Neuronal stem cell (in vitro differentiated cells): ENCODE data around the gene EPB41.

Experiments
- DNase-seq: peaks from one replicate; pipeline ENCODE4 v3.0.0-alpha.2; 2013; ENCODE audit warnings: low spot score
- H2AFZ ChIP-seq: one replicate; pipeline ENCODE4 v1.6.1; 2013; ENCODE audit warnings: mild to moderate bottlenecking, low read length, inconsistent platforms
- H2AK5ac ChIP-seq: 2 replicates; pipeline ENCODE4 v1.6.1; 2013; ENCODE audit warnings: low read depth, mild to moderate bottlenecking, inconsistent platforms, low read length, moderate library complexity, mixed read lengths
- H2BK120ac ChIP-seq: 2 replicates; pipeline ENCODE4 v1.6.1; 2013; ENCODE audit warnings: low read depth, mild to moderate bottlenecking, inconsistent platforms, low read length, moderate library complexity, mixed read lengths
- H2BK12ac ChIP-seq: one replicate; pipeline ENCODE4 v1.6.1; 2013; ENCODE audit warnings: low read length, inconsistent platforms
- H2BK15ac ChIP-seq: 2 replicates; pipeline ENCODE4 v1.6.1; 2013; ENCODE audit warnings: mild to moderate bottlenecking, low read length, inconsistent platforms, mixed read lengths
- H2BK5ac ChIP-seq: one replicate; pipeline ENCODE4 v1.6.1; 2013; ENCODE audit warnings: inconsistent platforms, mild to moderate bottlenecking, low read length, moderate library complexity
- H3K14ac ChIP-seq: one replicate; pipeline ENCODE4 v1.6.1; 2013; ENCODE audit warnings: low read length, inconsistent platforms
- H3K18ac ChIP-seq: 2 replicates; pipeline ENCODE4 v1.6.1; 2013; ENCODE audit warnings: low read length, inconsistent platforms
- H3K23ac ChIP-seq: 2 replicates; pipeline ENCODE4 v1.6.1; 2013; ENCODE audit warnings: low read depth, mild to moderate bottlenecking, mixed read lengths, low read length, inconsistent platforms; ENCODE audit not compliant: poor library complexity
- H3K27ac ChIP-seq: replicated peaks from 3 replicates; pipeline ENCODE4 v1.5.1; 2013; ENCODE audit warnings: low read length, inconsistent platforms
- H3K27me3 ChIP-seq, 3 experiments: 2 replicates each; pipeline ENCODE4 v1.6.1; 2013; ENCODE audit warnings: low read length in 3 of 3, mild to moderate bottlenecking in 2 of 3, inconsistent platforms in 1 of 3, low read depth in 1 of 3, mixed read lengths in 1 of 3, moderate library complexity in 1 of 3; ENCODE audit not compliant: control insufficient read depth in 3 of 3, insufficient read depth in 3 of 3
- H3K36me3 ChIP-seq, 2 donors: replicated peaks in 1 of 2; 2 replicates each; pipeline ENCODE4 v1.6.1; 2013; ENCODE audit warnings: low read length in 2 of 2; ENCODE audit not compliant: control insufficient read depth in 2 of 2, insufficient read depth in 2 of 2
- H3K4ac ChIP-seq: 2 replicates; pipeline ENCODE4 v1.6.1; 2013; ENCODE audit warnings: inconsistent platforms, mild to moderate bottlenecking, low read length, moderate library complexity
- H3K4me1 ChIP-seq, 2 donors: 1 replicate in 1 of 2; 2 replicates in 1 of 2; pipeline ENCODE4 v1.6.1; 2013; ENCODE audit warnings: low read length in 2 of 2, low read depth in 1 of 2; ENCODE audit not compliant: control insufficient read depth in 2 of 2, insufficient read depth in 1 of 2
- H3K4me2 ChIP-seq: one replicate; pipeline ENCODE4 v1.6.1; 2013; ENCODE audit warnings: mild to moderate bottlenecking, low read length, inconsistent platforms; ENCODE audit not compliant: insufficient read depth, poor library complexity, severe bottlenecking
- H3K4me3 ChIP-seq, 2 donors: 2 replicates each; pipeline ENCODE4 v1.5.1; 2013; ENCODE audit warnings: low read length in 2 of 2, mild to moderate bottlenecking in 2 of 2, inconsistent platforms in 1 of 2, moderate library complexity in 1 of 2
- H3K79me1 ChIP-seq: one replicate; pipeline ENCODE4 v1.6.1; 2013; ENCODE audit warnings: low read depth, mild to moderate bottlenecking, inconsistent platforms, low read length, moderate library complexity
- H3K9ac ChIP-seq: one replicate; pipeline ENCODE4 v1.6.1; 2013; ENCODE audit warnings: mild to moderate bottlenecking, low read depth, low read length, inconsistent platforms; ENCODE audit not compliant: poor library complexity
- H3K9me3 ChIP-seq, 2 donors: replicated peaks in 1 of 2; 2 replicates each; pipeline versions ENCODE3 to v1.6.1; 2013; ENCODE audit warnings: low read length in 2 of 2, mild to moderate bottlenecking in 2 of 2, inconsistent platforms in 1 of 2, low read depth in 1 of 2, mixed read lengths in 1 of 2, moderate library complexity in 1 of 2; ENCODE audit not compliant: control insufficient read depth in 2 of 2, insufficient read depth in 1 of 2
- H4K8ac ChIP-seq: one replicate; pipeline ENCODE4 v1.6.1; 2013; ENCODE audit warnings: low read depth, mild to moderate bottlenecking, inconsistent platforms, low read length, moderate library complexity
- H4K91ac ChIP-seq: one replicate; pipeline ENCODE4 v1.6.1; 2013; ENCODE audit warnings: low read length, low read depth, mild to moderate bottlenecking, inconsistent platforms; ENCODE audit not compliant: poor library complexity
- WGBS, 2 donors: extraction: QIAGEN DNeasy Blood & Tissue Kit; methylation state at CpG; one replicate each; pipeline ENCODE4 v1.1.7; 2013; ENCODE audit warnings: missing lambda C conversion rate in 2 of 2, mixed read lengths in 1 of 2; ENCODE audit not compliant: insufficient read length in 2 of 2, insufficient replicate concordance in 1 of 2; ENCODE audit errors: extremely low coverage in 2 of 2; 5-methylcytosine and 5-hydroxymethylcytosine counted together

Gene EPB41

DNA sequence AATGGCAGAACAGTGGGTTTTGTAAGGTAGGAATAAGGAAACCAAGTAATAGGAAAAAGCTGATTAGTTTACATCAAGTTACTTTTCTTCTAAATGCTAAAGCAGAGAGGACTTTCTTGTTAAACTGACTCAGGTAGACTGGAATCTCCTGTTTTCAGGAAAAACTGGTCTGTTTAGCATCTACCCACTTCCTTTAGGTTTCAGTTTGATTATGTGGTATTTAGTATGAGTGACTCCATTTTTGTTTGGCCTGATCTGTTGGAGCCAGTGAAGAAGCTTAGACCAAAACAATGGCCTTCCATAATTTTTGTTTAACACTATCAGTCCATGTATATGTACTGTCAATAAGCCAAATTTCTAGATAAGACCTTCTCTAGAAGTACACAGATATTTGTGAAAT, 88.4 kb downstream of the EPB41 start:
- H4K8ac ChIP-seq = no peak overlapping the region
- H3K27ac ChIP-seq = no peak overlapping the region
- no peak overlapping the region for H2BK12ac ChIP-seq
- H3K4ac ChIP-seq = no peak overlapping the region
- H4K91ac ChIP-seq = no peak overlapping the region
- no peak overlapping the region for H2AK5ac ChIP-seq
- H3K9me3 ChIP-seq = no peaks in the 10 kb centered on the region
- no peak for DNase-seq
- H3K18ac ChIP-seq = no peak overlapping the region
- H3K14ac ChIP-seq = no peak overlapping the region
- H3K23ac ChIP-seq = no peak overlapping the region
- H3K4me2 ChIP-seq = no peak overlapping the region
- H2AFZ ChIP-seq = no peak overlapping the region
- H3K9ac ChIP-seq = no peak overlapping the region
- no peak overlapping the region for H2BK120ac ChIP-seq
- H3K27me3 ChIP-seq = no peaks in the 10 kb centered on the region
- no peak overlapping the region for H3K4me3 ChIP-seq
- no peaks in the 10 kb centered on the region for H3K4me1 ChIP-seq
- no peak overlapping the region for H2BK15ac ChIP-seq
- peaks cover 3% of the 10 kb centered on the region for H3K79me1 ChIP-seq
- H2BK5ac ChIP-seq = no peak overlapping the region
- H3K36me3 ChIP-seq = peaks cover 6 to 21% of the 10 kb centered on the region in 2 donors

DNA sequence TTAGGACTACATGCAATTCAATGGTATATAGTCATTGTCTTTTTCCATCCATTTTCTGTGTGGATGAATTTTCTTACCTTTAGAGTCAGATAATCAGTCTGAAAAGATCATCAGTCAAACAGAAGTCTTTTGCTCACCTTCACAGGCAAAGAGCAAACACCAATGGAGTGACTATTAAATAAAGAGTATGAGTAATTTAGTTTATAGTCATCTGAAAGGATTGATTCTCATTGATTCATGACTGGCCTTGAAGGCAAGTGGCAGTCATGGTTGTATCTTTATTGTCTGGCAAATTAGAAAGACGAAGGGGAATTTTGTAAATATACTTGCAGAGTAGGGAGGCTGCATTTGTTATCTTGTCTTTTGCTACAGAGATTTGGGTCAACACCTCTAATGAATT, 89.9 kb downstream of the EPB41 start:
- no CpG with 5 or more reads among the region's 1 CpG for WGBS, 2 donors
- Histone ChIP-seq H3K27ac (no peak overlapping the region), H2AFZ (no peak overlapping the region), H2BK12ac (no peak overlapping the region), H4K8ac (no peak overlapping the region), H3K4me1 (peaks cover 0 to 1% of the 10 kb centered on the region in 2 donors), H3K14ac (no peak overlapping the region), H2BK15ac (no peak overlapping the region), H3K4ac (no peak overlapping the region), H3K4me2 (no peak overlapping the region), H3K9me3 (no peaks in the 10 kb centered on the region), H4K91ac (no peak overlapping the region), H3K23ac (no peak overlapping the region), H3K36me3 (peaks cover 3 to 20% of the 10 kb centered on the region in 2 donors), H3K4me3 (no peak overlapping the region), H3K27me3 (no peaks in the 10 kb centered on the region), H2BK120ac (no peak overlapping the region), H3K79me1 (peaks cover 3% of the 10 kb centered on the region), H3K9ac (no peak overlapping the region), H3K18ac (no peak overlapping the region), H2AK5ac (no peak overlapping the region), H2BK5ac (no peak overlapping the region)
- no peak for DNase-seq

DNA sequence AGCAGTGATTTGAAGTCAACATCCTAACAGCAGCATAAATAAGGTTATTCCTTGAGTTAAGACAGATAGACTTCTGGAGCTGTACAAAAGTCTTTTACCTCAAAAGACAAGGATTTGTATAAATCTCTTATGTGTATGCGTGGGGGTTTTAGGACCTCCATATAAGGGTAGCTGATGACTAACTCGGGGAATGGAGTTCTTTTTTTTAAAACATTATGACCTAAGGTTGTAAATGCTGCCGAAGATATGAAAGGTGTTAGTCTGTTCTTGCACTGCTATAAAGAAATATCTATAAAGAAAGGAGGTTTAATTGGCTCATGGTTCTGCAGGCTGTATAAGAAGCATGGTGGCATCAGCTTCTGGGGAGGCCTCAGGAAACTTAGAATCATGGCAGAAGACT, 90.4 kb downstream of the EPB41 start:
- H3K14ac ChIP-seq = no peak overlapping the region
- no peak overlapping the region for H3K18ac ChIP-seq
- H3K9me3 ChIP-seq = no peaks in the 10 kb centered on the region
- peaks cover 3% of the 10 kb centered on the region for H3K79me1 ChIP-seq
- no peak overlapping the region for H3K23ac ChIP-seq
- H2BK15ac ChIP-seq = no peak overlapping the region
- H4K91ac ChIP-seq = no peak overlapping the region
- H3K4me3 ChIP-seq = no peak overlapping the region
- no peak overlapping the region for H2BK120ac ChIP-seq
- H3K9ac ChIP-seq = no peak overlapping the region
- H2BK5ac ChIP-seq = no peak overlapping the region
- no CpG with 5 or more reads among the region's 3 CpGs for WGBS, 2 donors
- no peak overlapping the region for H3K27ac ChIP-seq
- H3K4ac ChIP-seq = no peak overlapping the region
- no peak overlapping the region for H4K8ac ChIP-seq
- H3K36me3 ChIP-seq = peaks cover 3 to 23% of the 10 kb centered on the region in 2 donors
- no peak overlapping the region for H2AFZ ChIP-seq
- no peak overlapping the region for H3K4me2 ChIP-seq
- H3K4me1 ChIP-seq = peaks cover 0 to 1% of the 10 kb centered on the region in 2 donors
- no peaks in the 10 kb centered on the region for H3K27me3 ChIP-seq
- no peak for DNase-seq
- H2AK5ac ChIP-seq = no peak overlapping the region
- H2BK12ac ChIP-seq = no peak overlapping the region

DNA sequence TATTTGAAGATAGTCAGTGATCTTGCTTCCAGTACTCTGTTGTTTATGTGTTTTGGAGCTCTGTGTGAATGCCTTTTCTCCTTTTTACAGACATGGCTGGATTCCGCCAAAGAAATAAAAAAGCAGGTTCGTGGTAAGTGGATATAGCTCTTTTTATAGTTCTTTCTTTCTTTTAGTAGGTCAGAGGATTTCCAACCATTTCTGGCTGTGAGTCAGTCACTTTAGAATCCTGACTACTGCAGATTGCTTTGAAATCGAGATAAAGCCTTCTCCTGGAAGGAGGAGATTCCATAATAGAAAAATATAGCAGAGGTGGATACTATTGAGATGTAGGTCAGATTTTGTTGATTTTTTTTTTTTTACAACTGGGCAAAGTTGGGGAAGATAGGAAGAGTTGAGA, 97.4 kb downstream of the EPB41 start:
- no peaks in the 10 kb centered on the region for H3K27me3 ChIP-seq
- peaks cover 1 to 43% of the 10 kb centered on the region in 2 donors for H3K36me3 ChIP-seq
- H3K4me1 ChIP-seq = peaks cover 0 to 1% of the 10 kb centered on the region in 2 donors
- H3K23ac ChIP-seq = no peak overlapping the region
- H2BK12ac ChIP-seq = no peak overlapping the region
- H2BK5ac ChIP-seq = no peak overlapping the region
- H3K4me2 ChIP-seq = no peak overlapping the region
- no peaks in the 10 kb centered on the region for H3K9me3 ChIP-seq
- H4K91ac ChIP-seq = no peak overlapping the region
- no peak overlapping the region for H4K8ac ChIP-seq
- no peak overlapping the region for H3K4me3 ChIP-seq
- H3K27ac ChIP-seq = no peak overlapping the region
- H3K79me1 ChIP-seq = no peaks in the 10 kb centered on the region
- H3K14ac ChIP-seq = no peak overlapping the region
- H2AK5ac ChIP-seq = no peak overlapping the region
- no peak overlapping the region for H3K9ac ChIP-seq
- no peak overlapping the region for H2BK15ac ChIP-seq
- no peak for DNase-seq
- WGBS, 2 donors = no CpG with 5 or more reads among the region's 3 CpGs
- no peak overlapping the region for H2BK120ac ChIP-seq
- no peak overlapping the region for H3K4ac ChIP-seq
- H3K18ac ChIP-seq = no peak overlapping the region
- no peak overlapping the region for H2AFZ ChIP-seq
